NCI-H510A treated with DMSO at 0.1 percent for 48 hours (cell line): Measurements from ENCODE around the gene SSMEM1.
"Not testable (repeated sequence)": the region's sequence is repeated elsewhere in the genome, so short reads cannot be mapped to it uniquely, and the experiment has no call there.

Experiments used
- DNase-seq: peaks from one replicate; lab custom pipeline; 2025; lab: John Stamatoyannopoulos, UW

The SSMEM1 gene

DNA sequence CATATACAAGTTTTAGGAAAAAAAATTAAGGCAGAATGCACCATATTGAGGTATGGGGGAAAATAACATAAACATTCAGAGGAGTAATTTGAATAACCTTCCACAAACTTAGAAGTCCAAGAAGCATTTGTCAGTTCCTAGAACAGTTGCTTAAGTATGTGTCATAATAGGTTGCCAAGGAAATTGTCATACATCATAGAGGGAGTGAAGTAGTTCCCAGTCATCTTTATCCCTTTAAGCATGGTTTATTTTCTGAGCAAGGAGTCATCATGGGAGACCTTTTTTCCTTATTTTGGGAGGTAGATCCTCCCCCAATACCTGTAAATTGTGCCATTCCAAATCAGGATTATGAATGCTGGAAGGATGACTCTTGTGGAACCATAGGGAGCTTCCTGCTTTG is at the start of gene SSMEM1:
Gene SSMEM1 (plus strand): TSS at position 219 of the 400 bp plus-strand sequence. CDS start 51 bp downstream, at position 270.
- DNase-seq: no peak

GRCh38 chr7:130160023-130160422 is 47.6 kb upstream of the SSMEM1 start:
- DNase-seq: no peak

- no peak for DNase-seq
Observed at GRCh38 chr7:130160455-130160854, 47.2 kb upstream of the SSMEM1 start.

- no peak for DNase-seq
Observed at GRCh38 chr7:130162196-130162595, 45.5 kb upstream of the SSMEM1 start.

DNA sequence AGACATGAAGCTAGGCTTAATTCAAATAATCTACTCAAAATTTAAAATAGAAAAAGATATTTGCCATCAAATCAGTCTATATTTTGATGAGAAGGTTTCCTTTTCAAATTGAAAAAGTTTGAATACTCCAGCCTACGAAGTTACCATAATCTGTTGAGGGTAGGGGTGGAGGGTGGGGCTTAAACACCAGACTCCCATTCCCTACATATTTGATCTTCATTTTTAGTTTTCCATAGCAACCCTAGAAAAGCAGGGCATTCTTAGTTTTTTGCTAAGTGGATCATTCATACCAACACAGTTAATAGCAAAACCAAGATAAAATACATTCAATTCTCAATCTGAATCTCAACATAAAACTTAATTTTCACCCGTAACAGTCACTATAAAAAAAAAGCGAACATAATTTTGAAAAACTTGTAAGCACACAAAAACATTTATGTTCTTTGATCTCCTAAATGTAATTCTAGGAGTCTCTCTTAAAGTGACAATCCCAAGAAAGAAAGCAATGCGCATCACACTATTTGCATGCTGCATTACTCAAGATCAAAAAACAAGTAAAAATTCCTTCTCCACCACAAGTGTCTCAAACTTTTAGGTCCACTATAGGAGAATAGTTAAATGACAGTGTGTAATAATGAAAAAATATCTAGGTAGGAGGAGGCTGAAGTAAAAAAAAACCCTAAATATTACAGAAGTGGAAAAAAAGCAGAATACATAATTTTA is 33.3 kb upstream of the SSMEM1 start:
- no peak for DNase-seq

DNA sequence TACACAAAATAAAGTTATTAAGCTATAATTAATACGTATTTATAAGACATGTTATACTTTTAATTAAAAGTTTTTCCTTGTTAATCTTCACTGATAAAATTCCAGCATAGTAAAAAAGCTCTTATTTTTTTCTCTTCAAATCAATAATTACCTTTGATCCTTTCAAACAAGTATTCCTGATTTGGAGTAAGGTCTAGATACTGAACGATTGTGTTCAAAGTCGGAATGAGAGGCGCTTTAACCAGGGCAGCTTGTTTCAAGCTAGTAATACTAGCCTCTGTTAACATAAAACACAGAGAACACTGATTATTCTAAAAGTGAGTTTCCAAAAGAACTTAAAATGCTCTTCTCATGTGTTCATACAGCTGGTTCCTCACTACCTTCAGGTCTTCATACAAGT is 29.4 kb upstream of the SSMEM1 start:
- DNase-seq: no peak

DNA sequence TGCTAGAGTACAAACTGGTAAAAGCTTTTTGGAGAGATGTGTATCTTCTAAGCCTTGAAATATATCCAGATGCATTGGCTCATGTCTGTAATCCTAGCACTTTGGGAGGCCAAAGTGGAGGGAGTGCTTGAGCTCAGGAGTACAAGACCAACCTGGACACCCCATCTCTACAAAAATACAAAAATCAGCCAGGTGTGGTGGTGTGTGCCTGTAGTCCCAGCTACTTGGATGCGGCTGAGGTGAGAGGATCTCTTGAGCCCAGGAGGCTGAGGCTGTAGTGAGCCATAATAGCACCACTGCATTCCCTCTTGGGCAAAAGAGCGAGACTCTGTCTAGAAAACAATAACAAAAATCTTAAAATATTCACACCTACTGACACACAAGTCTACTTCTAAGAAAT is 28.0 kb upstream of the SSMEM1 start:
- no peak for DNase-seq

DNA sequence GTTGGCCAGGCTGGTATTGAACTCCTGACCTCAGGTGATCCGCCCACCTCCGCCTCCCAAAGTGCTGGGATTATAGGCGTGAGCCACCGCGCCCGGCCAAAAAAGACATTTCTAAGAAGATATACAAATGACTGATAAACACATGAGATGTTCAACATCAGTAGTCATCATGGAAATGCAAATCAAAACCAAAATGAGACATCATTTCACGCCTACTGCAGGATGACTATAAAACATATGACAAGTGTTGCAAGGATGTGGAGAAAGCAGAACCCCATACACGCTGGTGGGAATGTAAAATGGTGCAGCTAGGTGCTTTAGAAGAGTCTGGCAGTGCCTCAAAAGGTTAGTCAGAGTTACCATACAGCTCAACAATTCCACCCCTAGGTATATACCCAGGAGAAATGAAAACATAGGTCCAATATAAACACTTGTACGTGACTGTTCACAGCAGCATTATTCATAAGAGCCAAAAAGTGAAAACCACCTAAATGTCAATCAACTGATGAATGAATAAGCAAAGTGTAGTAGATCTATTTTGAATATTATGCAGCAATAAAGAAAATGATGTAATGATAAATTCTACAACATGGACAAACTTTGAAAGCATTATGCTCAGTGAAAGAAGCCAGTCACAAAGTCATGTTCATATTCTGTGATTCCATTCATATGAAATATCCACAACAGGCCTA is 26.9 kb upstream of the SSMEM1 start:
- DNase-seq: no peak

- no peak for DNase-seq
Observed at GRCh38 chr7:130181263-130181605, 26.4 kb upstream of the SSMEM1 start.

DNA sequence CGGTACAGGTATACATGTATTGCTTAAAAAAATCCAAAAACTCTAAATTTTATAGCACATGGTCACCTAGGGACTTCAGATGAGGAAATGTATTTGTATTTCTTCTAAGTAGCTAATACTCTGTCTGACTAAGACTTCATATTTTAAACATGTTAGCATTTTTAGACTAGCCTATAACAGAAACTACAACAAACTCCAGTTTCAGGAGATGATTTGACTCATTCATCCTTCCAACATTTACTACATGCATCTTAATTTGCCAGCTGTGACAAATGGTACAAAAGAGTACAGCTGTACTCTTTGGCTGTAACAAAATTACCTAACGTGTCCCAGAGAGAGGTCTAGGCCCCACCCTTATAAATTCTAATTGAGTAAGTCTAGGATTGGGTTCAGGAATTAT is 24.7 kb upstream of the SSMEM1 start:
- DNase-seq: no peak

- DNase-seq: not testable (repeated sequence)
Observed at GRCh38 chr7:130184349-130184748, 23.3 kb upstream of the SSMEM1 start.

DNA sequence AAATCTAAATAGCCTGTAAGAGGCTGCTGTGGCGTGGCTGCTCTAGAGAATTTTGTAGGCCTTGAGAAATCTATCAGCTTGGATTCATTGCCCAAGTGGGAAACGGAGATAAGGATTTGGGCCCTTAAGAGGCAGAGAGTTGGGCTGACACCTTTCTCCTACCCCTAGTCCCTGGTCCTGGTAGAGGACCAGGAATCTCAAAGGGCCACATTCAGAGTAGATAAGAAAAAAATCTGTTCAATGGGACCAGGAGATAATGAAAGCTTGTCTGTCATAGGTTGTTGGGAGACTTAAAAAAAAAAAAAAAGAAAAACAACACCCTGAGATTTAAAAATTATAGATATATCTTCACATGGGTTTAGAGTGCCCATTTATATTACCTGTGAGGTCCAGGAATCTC is 20.3 kb upstream of the SSMEM1 start:
- DNase-seq: no peak

DNA sequence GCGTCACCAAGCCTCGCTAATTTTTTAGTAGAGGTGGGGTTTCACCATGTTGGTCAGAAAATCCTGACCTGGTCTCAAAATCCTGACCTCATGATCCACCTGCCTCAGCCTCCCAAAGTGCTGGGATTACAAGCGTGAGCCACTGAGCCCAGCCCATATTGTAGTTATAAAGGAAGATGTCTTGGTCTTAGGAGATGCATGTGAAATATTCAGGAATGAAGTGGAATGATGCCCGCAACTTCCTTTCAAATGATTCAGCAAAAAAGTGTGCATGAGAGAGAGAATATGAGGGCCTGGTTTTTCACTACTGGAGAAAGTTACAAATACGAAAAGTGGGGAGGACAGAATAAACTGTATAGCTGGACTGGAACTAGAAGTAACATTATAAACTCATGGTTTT is 18.3 kb upstream of the SSMEM1 start:
- no peak for DNase-seq

DNA sequence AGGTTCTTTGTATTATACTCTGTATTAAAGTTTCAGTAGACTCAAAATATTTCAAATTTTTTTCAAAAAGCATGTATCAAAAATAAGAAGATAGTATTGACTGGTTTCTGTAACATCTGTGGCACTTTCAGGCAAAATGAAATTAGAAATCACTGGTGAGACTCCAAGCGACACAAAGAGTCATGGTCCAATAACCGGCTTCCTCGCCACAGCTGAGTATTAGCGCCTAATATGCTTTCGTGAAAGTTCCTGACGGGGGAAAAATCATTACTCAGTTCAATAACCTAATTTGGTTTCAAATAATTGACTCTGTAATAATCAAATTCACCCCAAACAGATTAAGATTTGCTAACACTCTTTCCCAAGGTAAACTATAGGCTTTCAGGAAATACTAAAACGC is 15.9 kb upstream of the SSMEM1 start:
- no peak for DNase-seq

DNA sequence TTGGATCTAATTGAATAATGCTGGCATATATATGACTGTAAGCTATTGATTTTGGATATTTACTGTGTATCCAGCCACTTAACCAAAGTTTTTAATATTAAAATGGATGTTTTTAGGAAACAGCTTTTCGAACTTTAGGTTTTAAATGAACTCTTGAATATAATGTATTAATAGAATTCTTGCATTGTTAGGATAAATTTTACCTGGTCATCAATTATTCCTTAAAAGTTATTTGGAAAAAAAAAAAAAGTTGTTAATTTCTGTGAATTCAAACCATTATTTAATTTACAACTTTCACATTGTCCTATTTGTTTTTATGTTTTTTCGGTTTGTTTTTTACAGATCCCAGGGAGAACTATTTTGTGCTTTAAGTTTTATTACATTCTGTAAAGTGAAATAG is 12.3 kb upstream of the SSMEM1 start:
- DNase-seq: no peak

GRCh38 chr7:130196476-130196875 is 11.2 kb upstream of the SSMEM1 start:
- no peak for DNase-seq

- no peak for DNase-seq
Observed at GRCh38 chr7:130197094-130197493, 10.6 kb upstream of the SSMEM1 start.

DNA sequence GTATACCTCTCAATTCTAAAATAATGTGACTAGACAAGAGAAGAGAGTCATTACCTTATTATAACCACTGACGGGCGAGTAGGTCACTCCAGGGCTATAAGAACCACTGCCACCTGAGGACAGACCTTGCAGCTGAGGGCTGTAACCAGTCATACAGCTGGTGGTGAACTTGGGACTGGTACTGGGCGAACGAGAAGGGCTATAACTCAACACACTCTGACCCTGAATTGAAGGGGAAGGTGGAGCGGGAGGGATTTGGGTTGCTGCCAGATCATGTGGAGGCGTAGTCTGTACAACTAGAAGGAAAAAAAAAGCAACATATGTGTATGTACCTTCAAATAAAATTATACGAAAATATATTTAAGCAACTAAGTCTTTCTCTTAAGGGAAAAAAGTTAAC is 5.9 kb upstream of the SSMEM1 start:
- DNase-seq: no peak

GRCh38 chr7:130205084-130205947 is 2.3 kb upstream of the SSMEM1 start, which contains the start of gene TMEM209:
TSS of gene TMEM209 (minus strand) at chr7:130205406. CDS start at chr7:130205375, 31 bp downstream.
- peak; percentile 95 for DNase-seq

GRCh38 chr7:130207033-130207432 is 627 bp upstream of the SSMEM1 start:
- no peak for DNase-seq

DNA sequence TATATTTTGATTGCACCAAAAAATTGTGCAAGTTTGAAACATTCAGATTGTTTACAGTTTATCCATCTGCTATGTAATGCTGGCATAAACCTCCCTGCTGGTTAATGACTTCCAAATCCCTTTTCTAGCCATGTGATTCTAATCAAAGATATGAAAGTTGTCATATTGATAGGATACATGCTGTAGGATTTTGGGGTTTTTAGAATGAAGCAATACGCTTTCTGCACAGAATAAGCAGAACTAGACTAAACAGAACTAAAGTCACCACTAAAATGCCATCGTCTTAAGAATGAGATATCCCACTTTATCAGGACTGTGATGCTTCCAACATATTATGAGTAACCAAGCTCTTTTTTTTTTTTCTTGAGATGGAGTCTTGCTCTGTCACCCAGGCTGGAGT is 856 bp downstream of the SSMEM1 start:
- no peak for DNase-seq

GRCh38 chr7:130210181-130210935 is 2.7 kb downstream of the SSMEM1 start:
- DNase-seq: no peak
